ENCODE data around the gene SLCO3A1. TPM values are rescaled to one million over a fixed set of nuclear protein-coding genes. Genes with fewer than 3 reads are reported as not detected.

Gene SLCO3A1
- total RNA-seq, 1 experiment from 2014 or later: not detected

- Mint-ChIP-seq H3K27me3 (ENCODE audit: insufficient read depth, unreplicated experiment) (peaks cover 7% of the 10 kb centered on the region), H3K36me3 (ENCODE audit: insufficient read depth, unreplicated experiment) (no peaks in the 10 kb centered on the region), H3K27ac (ENCODE audit: unreplicated experiment) (no peak overlapping the region), H3K4me1 (ENCODE audit: low read depth, unreplicated experiment) (no peaks in the 10 kb centered on the region), H3K9me3 (ENCODE audit: unreplicated experiment) (no peaks in the 10 kb centered on the region), H3K4me3 (ENCODE audit: unreplicated experiment) (no peak overlapping the region)
- no peaks in the 10 kb centered on the region for H3K27me3 ChIP-seq (replicated peaks; ENCODE audit: control insufficient read depth, insufficient read depth, low read length)
- intact Hi-C loops (cut with micrococcal nuclease; ENCODE audit: unreplicated experiment): no loop called here
- no peaks in the 10 kb centered on the region for H3K4me1 ChIP-seq
- ChIA-PET CTCF (no interaction called here), POLR2A (no interaction called here)
- no peak for DNase-seq
- BruUV-seq (replicated peaks): no TSS peak
- H3K4me3 ChIP-seq (ENCODE audit: low read depth, low read length): no peak overlapping the region
- no peaks in the 10 kb centered on the region for H3K9me3 ChIP-seq
- no peak for TF ChIP-seq CTCF (IDR thresholded peaks at IDR 0.05; ENCODE audit: insufficient read depth in 1 of 2, low read depth in 1 of 2, low read length in 1 of 2, severe bottlenecking in 1 of 2, unreplicated experiment in 1 of 2)
- H3K36me3 ChIP-seq (ENCODE audit: control insufficient read depth, insufficient read depth, low read length): no peaks in the 10 kb centered on the region
Measured at GRCh38 chr15:92146511-92147150, 293.1 kb downstream of the SLCO3A1 start.

GRCh38 chr15:92149029-92149428 is 295.5 kb downstream of the SLCO3A1 start:
- peaks cover 5% of the 10 kb centered on the region for H3K27me3 Mint-ChIP-seq (ENCODE audit: insufficient read depth, unreplicated experiment)
- intact Hi-C loops (cut with micrococcal nuclease; ENCODE audit: unreplicated experiment): no loop called here
- Histone ChIP-seq H3K4me1 (no peaks in the 10 kb centered on the region), H3K36me3 (ENCODE audit: control insufficient read depth, insufficient read depth, low read length) (no peaks in the 10 kb centered on the region), H3K27me3 (replicated peaks; ENCODE audit: control insufficient read depth, insufficient read depth, low read length) (no peaks in the 10 kb centered on the region), H3K4me3 (ENCODE audit: low read depth, low read length) (no peak overlapping the region), H3K9me3 (no peaks in the 10 kb centered on the region)
- H3K9me3 Mint-ChIP-seq (ENCODE audit: unreplicated experiment): no peaks in the 10 kb centered on the region
- no peak overlapping the region for H3K27ac Mint-ChIP-seq (ENCODE audit: unreplicated experiment)
- H3K4me3 Mint-ChIP-seq (ENCODE audit: unreplicated experiment): no peak overlapping the region
- POLR2A ChIA-PET: no interaction called here
- CTCF ChIA-PET: no interaction called here
- DNase-seq: no peak
- BruUV-seq (replicated peaks): no TSS peak
- no peaks in the 10 kb centered on the region for H3K4me1 Mint-ChIP-seq (ENCODE audit: low read depth, unreplicated experiment)
- no peaks in the 10 kb centered on the region for H3K36me3 Mint-ChIP-seq (ENCODE audit: insufficient read depth, unreplicated experiment)
- no peak for TF ChIP-seq CTCF (IDR thresholded peaks at IDR 0.05; ENCODE audit: insufficient read depth in 1 of 2, low read depth in 1 of 2, low read length in 1 of 2, severe bottlenecking in 1 of 2, unreplicated experiment in 1 of 2)

- H3K4me1 ChIP-seq: no peaks in the 10 kb centered on the region
- H3K9me3 ChIP-seq: no peaks in the 10 kb centered on the region
- no peak overlapping the region for H3K27ac Mint-ChIP-seq (ENCODE audit: unreplicated experiment)
- H3K9me3 Mint-ChIP-seq (ENCODE audit: unreplicated experiment): no peaks in the 10 kb centered on the region
- TF ChIP-seq CTCF (IDR thresholded peaks at IDR 0.05; ENCODE audit: insufficient read depth in 1 of 2, low read depth in 1 of 2, low read length in 1 of 2, severe bottlenecking in 1 of 2, unreplicated experiment in 1 of 2): no peak
- H3K4me3 Mint-ChIP-seq (ENCODE audit: unreplicated experiment): no peak overlapping the region
- H3K4me1 Mint-ChIP-seq (ENCODE audit: low read depth, unreplicated experiment): no peaks in the 10 kb centered on the region
- H3K36me3 Mint-ChIP-seq (ENCODE audit: insufficient read depth, unreplicated experiment): no peaks in the 10 kb centered on the region
- no peak for DNase-seq
- intact Hi-C loops (cut with micrococcal nuclease; ENCODE audit: unreplicated experiment): no loop called here
- ChIA-PET POLR2A (no interaction called here), CTCF (no interaction called here)
- H3K4me3 ChIP-seq (ENCODE audit: low read depth, low read length): no peak overlapping the region
- H3K27me3 Mint-ChIP-seq (ENCODE audit: insufficient read depth, unreplicated experiment): peaks cover 8% of the 10 kb centered on the region
- H3K27me3 ChIP-seq (replicated peaks; ENCODE audit: control insufficient read depth, insufficient read depth, low read length): no peaks in the 10 kb centered on the region
- H3K36me3 ChIP-seq (ENCODE audit: control insufficient read depth, insufficient read depth, low read length): no peaks in the 10 kb centered on the region
- no TSS peak for BruUV-seq (replicated peaks)
Measured at GRCh38 chr15:92149465-92149864, 296.0 kb downstream of the SLCO3A1 start.

All from Caco-2 (cell line).